ENCODE measurements around the gene DNAH1.

DNAH1 gene

GRCh38 chr3:52350416-52350815, 34.3 kb downstream of the DNAH1 start:
- H3K9me3 Mint-ChIP-seq: no peaks in the 10 kb centered on the region
- H3K27ac Mint-ChIP-seq: no peak overlapping the region
- DNase-seq (no peak), ATAC-seq (no peak)
- H3K36me3 Mint-ChIP-seq (ENCODE audit: low read depth): peaks cover 1% of the 10 kb centered on the region
- H3K4me3 Mint-ChIP-seq: no peak overlapping the region
- no peaks in the 10 kb centered on the region for H3K4me1 Mint-ChIP-seq
- no peaks in the 10 kb centered on the region for H3K27me3 Mint-ChIP-seq

- ATAC-seq (no peak), DNase-seq (no peak)
- H3K27me3 Mint-ChIP-seq: no peaks in the 10 kb centered on the region
- H3K4me3 Mint-ChIP-seq: no peak overlapping the region
- peaks cover 1% of the 10 kb centered on the region for H3K36me3 Mint-ChIP-seq (ENCODE audit: low read depth)
- no peaks in the 10 kb centered on the region for H3K9me3 Mint-ChIP-seq
- no peak overlapping the region for H3K27ac Mint-ChIP-seq
- no peaks in the 10 kb centered on the region for H3K4me1 Mint-ChIP-seq
Observed at GRCh38 chr3:52350981-52351761, 35.1 kb downstream of the DNAH1 start.

- ATAC-seq (no peak), DNase-seq (no peak)
- Mint-ChIP-seq H3K27me3 (no peaks in the 10 kb centered on the region), H3K4me3 (no peak overlapping the region), H3K9me3 (no peaks in the 10 kb centered on the region), H3K27ac (no peak overlapping the region), H3K36me3 (ENCODE audit: low read depth) (peaks cover 1% of the 10 kb centered on the region), H3K4me1 (no peaks in the 10 kb centered on the region)
Observed at GRCh38 chr3:52351762-52352368, 35.7 kb downstream of the DNAH1 start.

GRCh38 chr3:52352566-52352965, 36.4 kb downstream of the DNAH1 start:
- H3K4me1 Mint-ChIP-seq: no peaks in the 10 kb centered on the region
- H3K9me3 Mint-ChIP-seq: no peaks in the 10 kb centered on the region
- no peaks in the 10 kb centered on the region for H3K27me3 Mint-ChIP-seq
- H3K36me3 Mint-ChIP-seq (ENCODE audit: low read depth): peaks cover 1% of the 10 kb centered on the region
- no peak overlapping the region for H3K4me3 Mint-ChIP-seq
- DNase-seq (no peak), ATAC-seq (no peak)
- no peak overlapping the region for H3K27ac Mint-ChIP-seq

GRCh38 chr3:52353291-52353855, 37.3 kb downstream of the DNAH1 start:
- H3K4me1 Mint-ChIP-seq: no peaks in the 10 kb centered on the region
- ATAC-seq: no peak
- no peak overlapping the region for H3K4me3 Mint-ChIP-seq
- no peaks in the 10 kb centered on the region for H3K9me3 Mint-ChIP-seq
- H3K27me3 Mint-ChIP-seq: no peaks in the 10 kb centered on the region
- H3K36me3 Mint-ChIP-seq (ENCODE audit: low read depth): peaks cover 1% of the 10 kb centered on the region
- no peak overlapping the region for H3K27ac Mint-ChIP-seq
- DNase-seq: no peak

- Mint-ChIP-seq H3K27me3 (no peaks in the 10 kb centered on the region), H3K4me3 (no peak overlapping the region), H3K9me3 (no peaks in the 10 kb centered on the region)
Observed at GRCh38 chr3:52354676-52355075, 38.6 kb downstream of the DNAH1 start.

GRCh38 chr3:52355526-52355925, 39.4 kb downstream of the DNAH1 start:
- no peak for ATAC-seq
- H3K27ac Mint-ChIP-seq: no peak overlapping the region
- H3K4me3 Mint-ChIP-seq: no peak overlapping the region
- H3K36me3 Mint-ChIP-seq (ENCODE audit: low read depth): peaks cover 1% of the 10 kb centered on the region
- H3K4me1 Mint-ChIP-seq: no peaks in the 10 kb centered on the region
- no peaks in the 10 kb centered on the region for H3K27me3 Mint-ChIP-seq
- DNase-seq: no peak
- no peaks in the 10 kb centered on the region for H3K9me3 Mint-ChIP-seq

More at GRCh38 chr3:52354676-52355075, 38.6 kb downstream of the DNAH1 start:
- no peak overlapping the region for H3K27ac Mint-ChIP-seq
- ATAC-seq (no peak), DNase-seq (no peak)
- no peaks in the 10 kb centered on the region for H3K4me1 Mint-ChIP-seq
- peaks cover 1% of the 10 kb centered on the region for H3K36me3 Mint-ChIP-seq (ENCODE audit: low read depth)

- no peak overlapping the region for H3K4me3 Mint-ChIP-seq
Observed at GRCh38 chr3:52356126-52356525, 40.0 kb downstream of the DNAH1 start.

GRCh38 chr3:52357151-52358080, 41.3 kb downstream of the DNAH1 start:
- peaks cover 1% of the 10 kb centered on the region for H3K36me3 Mint-ChIP-seq (ENCODE audit: low read depth)

More at GRCh38 chr3:52356126-52356525, 40.0 kb downstream of the DNAH1 start:
- Mint-ChIP-seq H3K36me3 (ENCODE audit: low read depth) (peaks cover 1% of the 10 kb centered on the region), H3K4me1 (no peaks in the 10 kb centered on the region), H3K27ac (no peak overlapping the region), H3K9me3 (no peaks in the 10 kb centered on the region), H3K27me3 (no peaks in the 10 kb centered on the region)
- no peak for DNase-seq
- ATAC-seq: no peak

GRCh38 chr3:52358362-52358940, 42.3 kb downstream of the DNAH1 start:
- H3K4me3 Mint-ChIP-seq: no peak overlapping the region
- no peak overlapping the region for H3K27ac Mint-ChIP-seq
- no peaks in the 10 kb centered on the region for H3K27me3 Mint-ChIP-seq
- peaks cover 1% of the 10 kb centered on the region for H3K36me3 Mint-ChIP-seq (ENCODE audit: low read depth)
- H3K4me1 Mint-ChIP-seq: no peaks in the 10 kb centered on the region
- DNase-seq (no peak), ATAC-seq (no peak)
- H3K9me3 Mint-ChIP-seq: no peaks in the 10 kb centered on the region

More at GRCh38 chr3:52357151-52358080, 41.3 kb downstream of the DNAH1 start:
- H3K4me1 Mint-ChIP-seq: no peaks in the 10 kb centered on the region
- no peak overlapping the region for H3K4me3 Mint-ChIP-seq
- DNase-seq (no peak), ATAC-seq (no peak)
- H3K27me3 Mint-ChIP-seq: no peaks in the 10 kb centered on the region
- no peak overlapping the region for H3K27ac Mint-ChIP-seq
- H3K9me3 Mint-ChIP-seq: no peaks in the 10 kb centered on the region

GRCh38 chr3:52359116-52359855, 43.2 kb downstream of the DNAH1 start:
- Mint-ChIP-seq H3K4me1 (no peaks in the 10 kb centered on the region), H3K36me3 (ENCODE audit: low read depth) (peaks cover 1% of the 10 kb centered on the region), H3K27me3 (no peaks in the 10 kb centered on the region), H3K27ac (no peak overlapping the region), H3K9me3 (no peaks in the 10 kb centered on the region), H3K4me3 (no peak overlapping the region)
- DNase-seq (no peak), ATAC-seq (no peak)

- ATAC-seq (no peak), DNase-seq (no peak)
- Mint-ChIP-seq H3K4me1 (no peaks in the 10 kb centered on the region), H3K9me3 (no peaks in the 10 kb centered on the region), H3K36me3 (ENCODE audit: low read depth) (peaks cover 3% of the 10 kb centered on the region), H3K4me3 (no peak overlapping the region), H3K27me3 (no peaks in the 10 kb centered on the region), H3K27ac (no peak overlapping the region)
Observed at GRCh38 chr3:52361011-52361410, 44.9 kb downstream of the DNAH1 start.

GRCh38 chr3:52361454-52361853, 45.3 kb downstream of the DNAH1 start:
- Mint-ChIP-seq H3K4me1 (no peaks in the 10 kb centered on the region), H3K4me3 (no peak overlapping the region), H3K36me3 (ENCODE audit: low read depth) (peaks cover 3% of the 10 kb centered on the region), H3K27ac (no peak overlapping the region), H3K27me3 (no peaks in the 10 kb centered on the region), H3K9me3 (no peaks in the 10 kb centered on the region)
- ATAC-seq (no peak), DNase-seq (no peak)
